Motor neuron (in vitro differentiated cells): ENCODE results near the gene DOK5. TPM values are rescaled to one million over a fixed set of nuclear protein-coding genes. Genes with fewer than 3 reads are reported as not detected.
A peak's percentile ranks its signal among the peaks of the same experiment; 100 is the strongest.

Experiments
- ATAC-seq, 8 experiments: fragments of 200-7000 bp; cut with Tn5 transposase; replicated peaks in 6 of 8; 2 replicates each; pipeline ENCODE4 v1.8.0; 2021; ENCODE audit warnings: mild to moderate bottlenecking in 8 of 8, moderate library complexity in 8 of 8
- H3K27ac ChIP-seq, 2 donors: fragments of 250-450 bp; sonication (Bioruptor Pico); 2 replicates each; pipeline ENCODE4 v1.9.0; 2021; ENCODE audit warnings: antibody characterized with exemption in 2 of 2, mild to moderate bottlenecking in 2 of 2, moderate library complexity in 1 of 2
- H3K4me1 ChIP-seq, 2 donors: fragments of 250-450 bp; sonication (Bioruptor Pico); replicated peaks in 1 of 2; 2 replicates each; pipeline ENCODE4 v1.6.1; 2021; ENCODE audit warnings: antibody characterized with exemption in 2 of 2, mild to moderate bottlenecking in 2 of 2, moderate library complexity in 1 of 2
- H3K4me3 ChIP-seq, 5 donors: fragments of 250-450 bp; sonication (Bioruptor Pico); 2 replicates each; pipeline ENCODE4 v1.9.0; 2021; ENCODE audit warnings: antibody characterized with exemption in 5 of 5, mild to moderate bottlenecking in 5 of 5, moderate library complexity in 4 of 5
- WGBS, 10 experiments: fragments of 450-650 bp; shearing (Covaris generic); methylation state at CpG; one replicate each; pipeline ENCODE4 v1.0.0; 2022; 5-methylcytosine and 5-hydroxymethylcytosine counted together
- in situ Hi-C, 9 experiments: fragments of 400-800 bp; cut with MboI; loops; one replicate each; pipeline ENCODE4 v1.15.0; 2021; ENCODE audit warnings: low sequenced_read_pairs in 9 of 9, low pct_unique_long_range_greater_than_20kb in 2 of 9; ENCODE audit not compliant: unreplicated experiment in 9 of 9
- total RNA-seq, 8 experiments: library from RNA; unstranded; fragments of 300-600 nt; gene quantifications; 2 replicates each; pipeline versions ENCODE4 v1.2.3 to v1.2.4, GENCODE V29; 2022

DOK5 gene
- total RNA-seq, 8 experiments from 2014 or later = 0.31 to 92.8 (median 32.9) TPM

- peak in 3 of 8 experiments; percentile 23 to 35 (median 26) for ATAC-seq
- in situ Hi-C loops = loop anchor here in 8 of 9 experiments (10.0 to 25.0 kb wide), 5 partner anchors 146 to 546 kb away; partner anchors contain the start of genes PFDN4 (in 4 of the 8) and DOK5 (in 1 of the 8)
- Histone ChIP-seq H3K4me3 (no peak overlapping the region), H3K27ac (no peak overlapping the region), H3K4me1 (peaks cover 0 to 5% of the 10 kb centered on the region in 2 donors)
- WGBS, 10 experiments = 18 to 77% (median 60%) methylated on average over 2 to 12 of the region's 13 CpGs; no CpG with 5 or more reads in 1 of the 10 experiments
Measured at GRCh38 chr20:54633374-54634355, 158.3 kb downstream of the DOK5 start.

DNA sequence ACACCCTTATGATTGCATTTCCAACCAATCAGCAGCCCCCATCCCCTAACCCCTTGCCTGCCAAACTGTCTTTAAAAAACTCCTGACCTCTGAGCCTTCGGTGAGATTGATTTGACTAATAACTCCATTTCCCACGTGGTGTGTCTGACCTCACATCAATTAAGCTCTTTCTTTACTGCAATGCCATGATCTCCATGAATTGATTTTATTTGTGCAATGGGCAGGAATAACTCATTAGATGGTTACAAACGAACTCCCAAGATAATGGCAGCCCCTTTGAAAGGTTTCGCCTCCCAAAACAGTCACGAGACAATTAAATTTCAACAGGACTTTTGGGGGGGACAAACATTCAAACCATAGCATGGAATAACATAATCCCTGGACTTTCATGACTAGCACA lies 161.2 kb downstream of the DOK5 start:
- Histone ChIP-seq H3K4me1 (peaks cover 0 to 5% of the 10 kb centered on the region in 2 donors), H3K27ac (no peak overlapping the region), H3K4me3 (no peak overlapping the region)
- WGBS, 10 experiments = 37 to 100% (median 71%) methylated on average over 1 to 5 of the region's 5 CpGs
- ATAC-seq = no peak
- in situ Hi-C loops = loop anchor here in 8 of 9 experiments (10.0 to 25.0 kb wide), 5 partner anchors 149 to 549 kb away; partner anchors contain the start of genes PFDN4 (in 4 of the 8) and DOK5 (in 1 of the 8)

- WGBS, 10 experiments = 58 to 100% (median 94%) methylated on average over 1 to 6 of the region's 8 CpGs; no CpG with 5 or more reads in 2 of the 10 experiments
- in situ Hi-C loops = loop anchor here (10.0 to 25.0 kb wide), 6 partner anchors 153 to 553 kb away; partner anchors contain the start of genes PFDN4 (in 4 of the 9) and DOK5 (in 1 of the 9)
- Histone ChIP-seq H3K27ac (no peak overlapping the region), H3K4me3 (no peak overlapping the region), H3K4me1 (peaks cover 0 to 5% of the 10 kb centered on the region in 2 donors)
- ATAC-seq = no peak
Measured at GRCh38 chr20:54639941-54640340, 164.5 kb downstream of the DOK5 start.

DNA sequence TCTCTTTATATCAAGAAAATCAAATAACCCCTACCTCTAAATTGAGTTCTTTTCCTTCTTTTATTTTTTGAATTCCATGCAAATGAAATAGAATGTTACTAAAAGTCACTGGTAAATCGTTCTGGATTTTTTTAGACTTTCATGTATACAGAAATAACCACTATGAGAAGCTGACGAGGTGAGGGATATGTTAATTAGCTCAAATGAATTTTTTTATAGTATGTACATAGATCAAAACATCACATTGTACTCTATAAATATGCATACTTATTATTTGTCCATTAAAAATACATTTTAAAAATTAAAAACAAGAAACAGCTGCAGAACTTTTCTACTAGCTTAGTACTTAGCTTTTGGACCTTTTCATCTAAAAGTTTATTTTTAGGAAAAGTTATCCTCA lies 165.4 kb downstream of the DOK5 start:
- Histone ChIP-seq H3K4me1 (peaks cover 0 to 5% of the 10 kb centered on the region in 2 donors), H3K27ac (no peak overlapping the region), H3K4me3 (no peak overlapping the region)
- in situ Hi-C loops = loop anchor here (10.0 to 25.0 kb wide), 6 partner anchors 153 to 553 kb away; partner anchors contain the start of genes PFDN4 (in 4 of the 9) and DOK5 (in 1 of the 9)
- WGBS, 10 experiments = 0 to 100% (median 48%) methylated on average over 1 to 2 of the region's 2 CpGs
- ATAC-seq = peak in 1 of 8 experiments; percentile 51

DNA sequence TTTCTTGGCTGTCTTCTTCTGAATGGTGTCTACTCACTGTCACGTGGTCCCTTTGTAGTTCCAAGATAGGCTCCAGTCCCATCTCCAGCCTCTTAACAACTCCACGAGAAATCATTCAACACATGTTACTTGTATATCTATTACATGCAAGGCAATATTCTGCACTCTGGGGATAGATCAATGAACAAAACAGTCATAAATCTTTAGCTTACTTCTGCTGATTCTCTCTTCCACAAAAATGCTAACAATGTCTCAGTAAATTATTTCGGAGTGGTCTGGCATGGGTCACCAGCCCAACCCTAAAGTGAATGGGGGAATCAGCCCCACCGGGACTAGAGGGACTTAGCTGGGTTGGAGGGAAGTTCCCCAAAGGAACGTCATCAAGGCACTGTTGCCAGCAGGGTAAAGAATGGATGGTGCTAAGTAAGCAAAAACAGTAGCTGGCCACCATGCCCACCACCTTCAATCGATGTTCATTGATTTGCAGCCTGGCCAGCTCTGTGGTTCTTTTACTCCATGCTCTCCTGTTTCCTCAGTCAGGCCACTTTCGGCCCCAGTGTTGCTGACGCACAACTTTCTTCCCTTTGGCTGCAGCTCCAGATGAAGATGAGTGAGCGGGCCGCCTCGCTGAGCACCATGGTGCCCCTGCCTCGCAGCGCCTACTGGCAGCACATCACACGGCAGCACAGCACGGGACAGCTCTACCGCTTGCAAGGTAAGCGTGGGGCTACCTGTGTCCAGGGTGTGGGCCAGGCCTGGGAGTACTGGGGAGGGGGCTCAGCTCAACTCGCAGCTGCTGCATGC lies 167.7 kb downstream of the DOK5 start:
- peak in 1 of 8 experiments; percentile 27 for ATAC-seq
- no peaks in the 10 kb centered on the region for H3K4me1 ChIP-seq
- no peak overlapping the region for H3K4me3 ChIP-seq
- in situ Hi-C loops = loop anchor here (10.0 to 25.0 kb wide), 6 partner anchors 156 to 556 kb away; partner anchors contain the start of genes PFDN4 (in 4 of the 9) and DOK5 (in 1 of the 9)
- H3K27ac ChIP-seq = no peak overlapping the region
- 17 to 100% (median 70%) methylated on average over 1 to 8 of the region's 18 CpGs; no CpG with 5 or more reads in 1 of the 10 experiments for WGBS, 10 experiments

GRCh38 chr20:54643761-54644160 lies 168.4 kb downstream of the DOK5 start:
- in situ Hi-C loops = loop anchor here (10.0 to 25.0 kb wide), 6 partner anchors 156 to 556 kb away; partner anchors contain the start of genes PFDN4 (in 4 of the 9) and DOK5 (in 1 of the 9)
- peak in 6 of 8 experiments; percentile 4 to 95 (median 62) for ATAC-seq
- H3K4me3 ChIP-seq = no peak overlapping the region
- no peaks in the 10 kb centered on the region for H3K4me1 ChIP-seq
- WGBS, 10 experiments = 0 to 100% (median 74%) methylated on average over 1 to 3 of the region's 4 CpGs; no CpG with 5 or more reads in 4 of the 10 experiments
- H3K27ac ChIP-seq = no peak overlapping the region

DNA sequence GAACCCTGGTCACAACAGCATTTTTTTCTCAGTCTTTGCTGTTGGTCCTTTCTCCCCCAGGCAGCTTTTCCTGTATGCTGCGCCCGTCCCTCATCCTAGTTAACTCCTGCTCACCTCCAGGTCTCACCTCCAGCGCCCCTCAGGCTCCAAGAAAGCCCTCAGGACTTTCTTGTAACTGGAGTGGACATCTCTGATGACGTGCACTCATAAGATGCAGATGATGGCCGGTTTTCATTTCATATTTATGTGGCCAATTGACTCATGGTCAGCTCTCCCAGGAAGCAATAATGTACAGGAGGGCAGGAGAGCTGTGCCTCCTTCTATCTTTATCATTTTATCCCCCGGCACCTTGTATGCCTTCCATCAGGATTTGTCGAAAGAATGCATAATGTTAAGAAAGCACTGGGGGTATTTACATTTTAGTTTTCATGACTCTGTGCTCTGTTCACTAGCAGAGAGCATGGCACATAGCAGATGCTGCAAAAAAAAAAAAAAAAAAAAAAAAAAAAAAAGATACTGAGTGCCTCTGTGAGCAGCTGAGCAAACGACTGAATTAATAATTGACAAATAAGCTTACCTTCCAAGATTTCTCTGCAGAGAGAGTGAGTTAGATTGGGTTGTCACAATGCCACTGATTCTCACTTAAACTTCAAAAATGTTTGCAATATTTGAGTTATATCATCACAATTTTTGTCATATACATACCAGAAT lies 170.2 kb downstream of the DOK5 start:
- Histone ChIP-seq H3K27ac (no peak overlapping the region), H3K4me3 (no peak overlapping the region), H3K4me1 (peaks cover 11% of the 10 kb centered on the region in 2 donors)
- 22 to 68% (median 37%) methylated on average over 1 to 7 of the region's 8 CpGs; no CpG with 5 or more reads in 1 of the 10 experiments for WGBS, 10 experiments
- peak in 1 of 8 experiments; percentile 76 for ATAC-seq
- in situ Hi-C loops = loop anchor here (5.0 to 25.0 kb wide), 7 partner anchors 158 to 558 kb away; partner anchors contain the start of genes PFDN4 (in 4 of the 9) and DOK5 (in 1 of the 9)

DNA sequence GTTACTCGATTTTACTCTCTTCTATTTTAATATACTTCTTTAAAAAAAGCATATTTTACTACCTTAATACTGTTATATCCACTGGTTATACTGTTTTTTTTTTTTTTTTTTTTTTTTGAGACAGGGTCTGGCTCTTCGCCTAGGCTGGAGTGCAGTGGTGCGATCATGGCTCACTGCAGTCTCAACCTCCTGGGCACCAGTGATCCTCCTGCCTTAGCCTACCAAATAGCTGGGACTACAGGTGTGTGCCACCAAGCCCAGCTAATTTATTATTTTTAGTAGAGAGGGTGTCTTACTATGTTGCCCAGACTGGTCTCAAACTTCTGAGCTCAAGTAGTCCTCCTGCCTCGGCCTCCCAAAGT lies 170.7 kb downstream of the DOK5 start:
- Histone ChIP-seq H3K4me3 (no peak overlapping the region), H3K4me1 (peaks cover 11% of the 10 kb centered on the region in 2 donors), H3K27ac (no peak overlapping the region)
- ATAC-seq = no peak
- in situ Hi-C loops = loop anchor here (5.0 to 25.0 kb wide), 7 partner anchors 159 to 559 kb away; partner anchors contain the start of genes PFDN4 (in 4 of the 9) and DOK5 (in 1 of the 9)
- WGBS, 10 experiments = 0 to 87% (median 68%) methylated on average over 1 to 4 of the region's 4 CpGs

GRCh38 chr20:54648421-54649142 lies 173.2 kb downstream of the DOK5 start:
- Histone ChIP-seq H3K4me3 (no peak overlapping the region), H3K4me1 (peaks cover 11% of the 10 kb centered on the region in 2 donors), H3K27ac (no peak overlapping the region)
- ATAC-seq = no peak
- WGBS, 10 experiments = 50 to 100% (median 87%) methylated on average over 1 to 5 of the region's 9 CpGs; no CpG with 5 or more reads in 1 of the 10 experiments
- in situ Hi-C loops = loop anchor here (5.0 to 25.0 kb wide), 7 partner anchors 161 to 561 kb away; partner anchors contain the start of genes PFDN4 (in 4 of the 9) and DOK5 (in 1 of the 9)

- no peak overlapping the region for H3K27ac ChIP-seq
- ATAC-seq = peak; percentile 68 to 96 (median 92)
- H3K4me3 ChIP-seq = no peak overlapping the region
- in situ Hi-C loops = loop anchor here (5.0 to 25.0 kb wide), 7 partner anchors 162 to 562 kb away; partner anchors contain the start of genes PFDN4 (in 4 of the 9) and DOK5 (in 1 of the 9)
- WGBS, 10 experiments = 0 to 53% (median 7%) methylated on average over 1 to 7 of the region's 8 CpGs; no CpG with 5 or more reads in 1 of the 10 experiments
- peaks cover 11 to 13% of the 10 kb centered on the region in 2 donors for H3K4me1 ChIP-seq
Measured at GRCh38 chr20:54649511-54649962, 174.1 kb downstream of the DOK5 start.
